Erythroblast (primary cell): ENCODE measurements around the gene NAALAD2.
"Not testable (repeated sequence)": the region's sequence is repeated elsewhere in the genome, so short reads cannot be mapped to it uniquely, and the experiment has no call there.

Experiments used
- GATA1 ChIP-seq: IDR thresholded peaks from 2 replicates; pipeline ENCODE4 v1.6.1; 2011; ENCODE audit warnings: low read depth, mild to moderate bottlenecking, control low read depth, low read length, moderate library complexity
- POLR2A ChIP-seq: IDR thresholded peaks from 2 replicates; pipeline ENCODE4 v1.6.1; 2011; ENCODE audit warnings: mild to moderate bottlenecking, low read length

- TF ChIP-seq POLR2A, GATA1: not testable (repeated sequence)
Observed at GRCh38 chr11:90166982-90167573, 32.6 kb downstream of the NAALAD2 start.
